Measurements from ENCODE around the gene HPN. TPM values are rescaled to one million over a fixed set of nuclear protein-coding genes. Genes with fewer than 3 reads are reported as not detected.

Gene HPN
- total and polyA plus RNA-seq, 2 experiments from 2014 or later: 21.3 to 36.2 TPM

GRCh38 chr19:35023428-35023827, 18.1 kb upstream of the HPN start:
- H3K36me3 ChIP-seq: peaks cover 66% of the 10 kb centered on the region
- no peak overlapping the region for H3K4me3 ChIP-seq
- no peaks in the 10 kb centered on the region for H3K4me1 ChIP-seq (ENCODE audit: low read depth)
- no peak for DNase-seq (ENCODE audit: low read depth in 1 of 2, low spot score in 1 of 2)
- no peaks in the 10 kb centered on the region for H3K27me3 ChIP-seq
- H3K9me3 ChIP-seq (ENCODE audit: low read depth): no peaks in the 10 kb centered on the region
- no peak for TF ChIP-seq CTCF (IDR thresholded peaks at IDR 0.05; ENCODE audit: low read depth, low read length)
- H3K27ac ChIP-seq: no peak overlapping the region

- no peak for DNase-seq (ENCODE audit: low read depth in 1 of 2, low spot score in 1 of 2)
- TF ChIP-seq CTCF (IDR thresholded peaks at IDR 0.05; ENCODE audit: low read depth, low read length): no peak
- H3K36me3 ChIP-seq: peaks cover 60% of the 10 kb centered on the region
- H3K4me1 ChIP-seq (ENCODE audit: low read depth): no peaks in the 10 kb centered on the region
- H3K9me3 ChIP-seq (ENCODE audit: low read depth): no peaks in the 10 kb centered on the region
- H3K4me3 ChIP-seq: no peak overlapping the region
- H3K27me3 ChIP-seq: no peaks in the 10 kb centered on the region
- H3K27ac ChIP-seq: no peak overlapping the region
These were observed 17.4 kb upstream of the HPN start for GRCh38 chr19:35024095-35024494.

GRCh38 chr19:35025969-35026368, 15.6 kb upstream of the HPN start:
- H3K27me3 ChIP-seq: peaks cover under 1% of the 10 kb centered on the region
- no peaks in the 10 kb centered on the region for H3K4me1 ChIP-seq (ENCODE audit: low read depth)
- H3K27ac ChIP-seq: no peak overlapping the region
- H3K36me3 ChIP-seq: peaks cover 45% of the 10 kb centered on the region
- TF ChIP-seq CTCF (IDR thresholded peaks at IDR 0.05; ENCODE audit: low read depth, low read length): no peak
- H3K4me3 ChIP-seq: no peak overlapping the region
- no peaks in the 10 kb centered on the region for H3K9me3 ChIP-seq (ENCODE audit: low read depth)
- DNase-seq (ENCODE audit: low read depth in 1 of 2, low spot score in 1 of 2): no peak

- Histone ChIP-seq H3K36me3 (peaks cover 41% of the 10 kb centered on the region), H3K9me3 (ENCODE audit: low read depth) (no peaks in the 10 kb centered on the region), H3K27ac (no peak overlapping the region), H3K4me1 (ENCODE audit: low read depth) (no peaks in the 10 kb centered on the region), H3K27me3 (peaks cover 5% of the 10 kb centered on the region), H3K4me3 (no peak overlapping the region)
- no peak for DNase-seq (ENCODE audit: low read depth in 1 of 2, low spot score in 1 of 2)
- no peak for TF ChIP-seq CTCF (IDR thresholded peaks at IDR 0.05; ENCODE audit: low read depth, low read length)
These were observed 15.1 kb upstream of the HPN start for GRCh38 chr19:35026418-35026817.

GRCh38 chr19:35027009-35027408, 14.5 kb upstream of the HPN start:
- Histone ChIP-seq H3K4me3 (no peak overlapping the region), H3K36me3 (peaks cover 35% of the 10 kb centered on the region), H3K9me3 (ENCODE audit: low read depth) (no peaks in the 10 kb centered on the region), H3K27me3 (peaks cover 11% of the 10 kb centered on the region), H3K27ac (no peak overlapping the region), H3K4me1 (ENCODE audit: low read depth) (no peaks in the 10 kb centered on the region)
- TF ChIP-seq CTCF (IDR thresholded peaks at IDR 0.05; ENCODE audit: low read depth, low read length): no peak
- no peak for DNase-seq (ENCODE audit: low read depth in 1 of 2, low spot score in 1 of 2)

Measured in cardiac muscle cell (in vitro differentiated cells and primary cell).